Vagina (tissue), 2 donors: ENCODE results near the gene SPOCK1.

Experiments
- POLR2AphosphoS5 ChIP-seq, 2 donors: sonication (generic); formaldehyde crosslinking; IDR thresholded peaks; one replicate each; pipeline ENCODE4 v1.9.0; 2017; ENCODE audit warnings: antibody characterized with exemption in 2 of 2, mild to moderate bottlenecking in 2 of 2, low read depth in 1 of 2; ENCODE audit not compliant: insufficient read depth in 1 of 2
- TF ChIP-seq, protein P1 (sequence below), 3 experiments: fragments of 450-650 bp in 2 of 3; fragments of 200-600 bp in 1 of 3; sonication (generic) in 1 of 3; IDR thresholded peaks; one replicate each; pipeline ENCODE4 v1.5.1; 2017 to 2019; ENCODE audit warnings: antibody characterized with exemption in 3 of 3, mild to moderate bottlenecking in 2 of 3, moderate library complexity in 2 of 3

DNA sequence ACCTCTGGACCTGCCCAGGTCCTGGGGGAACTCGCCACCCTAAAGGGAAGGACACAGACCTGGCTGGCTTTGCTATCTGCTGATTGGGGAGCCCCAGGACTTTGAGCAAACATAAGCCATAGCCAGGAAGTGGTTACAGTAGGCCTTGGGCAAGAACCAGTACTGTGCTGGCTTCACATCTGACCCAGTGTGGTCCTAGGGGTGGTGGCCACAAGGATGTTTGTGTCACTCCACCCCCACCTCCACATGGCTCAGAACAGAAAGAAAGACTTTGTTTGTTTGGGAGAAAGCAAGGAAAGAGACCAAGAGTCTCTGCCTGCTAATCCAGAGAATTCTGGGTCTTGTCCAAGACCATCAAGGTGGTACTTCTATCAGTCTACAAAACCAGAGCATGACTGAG lies 334.2 kb downstream of the SPOCK1 start:
- TF ChIP-seq, protein P1, sequence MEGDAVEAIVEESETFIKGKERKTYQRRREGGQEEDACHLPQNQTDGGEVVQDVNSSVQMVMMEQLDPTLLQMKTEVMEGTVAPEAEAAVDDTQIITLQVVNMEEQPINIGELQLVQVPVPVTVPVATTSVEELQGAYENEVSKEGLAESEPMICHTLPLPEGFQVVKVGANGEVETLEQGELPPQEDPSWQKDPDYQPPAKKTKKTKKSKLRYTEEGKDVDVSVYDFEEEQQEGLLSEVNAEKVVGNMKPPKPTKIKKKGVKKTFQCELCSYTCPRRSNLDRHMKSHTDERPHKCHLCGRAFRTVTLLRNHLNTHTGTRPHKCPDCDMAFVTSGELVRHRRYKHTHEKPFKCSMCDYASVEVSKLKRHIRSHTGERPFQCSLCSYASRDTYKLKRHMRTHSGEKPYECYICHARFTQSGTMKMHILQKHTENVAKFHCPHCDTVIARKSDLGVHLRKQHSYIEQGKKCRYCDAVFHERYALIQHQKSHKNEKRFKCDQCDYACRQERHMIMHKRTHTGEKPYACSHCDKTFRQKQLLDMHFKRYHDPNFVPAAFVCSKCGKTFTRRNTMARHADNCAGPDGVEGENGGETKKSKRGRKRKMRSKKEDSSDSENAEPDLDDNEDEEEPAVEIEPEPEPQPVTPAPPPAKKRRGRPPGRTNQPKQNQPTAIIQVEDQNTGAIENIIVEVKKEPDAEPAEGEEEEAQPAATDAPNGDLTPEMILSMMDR (IDR thresholded peaks at IDR 0.05), result no peak
- no peak for TF ChIP-seq POLR2AphosphoS5 (IDR thresholded peaks at IDR 0.05; ENCODE audit: insufficient read depth in 1 of 2, low read depth in 1 of 2)
